ENCODE measurements around the gene GPLD1.

Gene GPLD1

GRCh38 chr6:24381476-24382219, 107.7 kb downstream of the GPLD1 start:
- DNase-seq (ENCODE audit: low spot score): no peak

GRCh38 chr6:24378473-24379097, 110.8 kb downstream of the GPLD1 start:
- DNase-seq (ENCODE audit: low spot score): no peak
